Pancreas (tissue), 10 donors: ENCODE results near the gene FLT1. TPM values are rescaled to one million over a fixed set of nuclear protein-coding genes. Genes with fewer than 3 reads are reported as not detected.

Experiments
- ATAC-seq, 4 donors: fragments of 200-7000 bp; cut with Tn5 transposase; one replicate each; pipeline versions ENCODE4 v1.8.0 to v1.9.1; 2020; ENCODE audit warnings: mild to moderate bottlenecking in 4 of 4, moderate library complexity in 4 of 4
- DNase-seq, 6 donors: peaks; one replicate each; pipeline ENCODE4 v3.0.0-alpha.2; 2020
- FAIRE-seq: peaks from 2 replicates; lab custom pipeline; 2012; peaks lifted over from hg19 to GRCh38; lab: Jason Lieb, UNC
- H3K27ac ChIP-seq, 4 donors: fragments of 200-600 bp; sonication (generic); 1 replicate in 3 of 4; 2 replicates in 1 of 4; pipeline versions ENCODE4 v1.5.0 to v1.8.0; 2020
- H3K27me3 ChIP-seq, 4 donors: fragments of 200-600 bp; one replicate each; pipeline ENCODE4 v1.8.0; 2021
- H3K36me3 ChIP-seq, 3 donors: fragments of 200-600 bp; sonication (generic) in 1 of 3; one replicate each; pipeline versions ENCODE4 v1.5.0 to v1.8.0; 2020 to 2021
- H3K4me1 ChIP-seq, 3 donors: fragments of 200-600 bp; one replicate each; pipeline ENCODE4 v1.8.0; 2021
- H3K4me3 ChIP-seq, 4 donors: fragments of 200-600 bp; sonication (generic) in 2 of 4; one replicate each; pipeline versions ENCODE4 v1.5.0 to v1.8.0; 2020 to 2021
- H3K9me3 ChIP-seq, 4 donors: fragments of 200-600 bp; one replicate each; pipeline ENCODE4 v1.8.0; 2021
- CTCF ChIP-seq, 4 donors: fragments of 200-600 bp; sonication (generic) in 3 of 4; IDR thresholded peaks; one replicate each; pipeline versions ENCODE4 v1.5.0 to v1.8.0; 2021; ENCODE audit warnings: antibody characterized with exemption in 4 of 4
- WGBS, 2 donors: extraction: QIAGEN DNeasy Blood & Tissue Kit; methylation state at CpG; one replicate each; pipeline ENCODE4 v1.1.7; 2013; 5-methylcytosine and 5-hydroxymethylcytosine counted together
- intact Hi-C, 3 donors: fragments of 100-400 bp; cut with DNase I; formaldehyde crosslinking; loops; one replicate each; pipeline versions ENCODE4 v1.11.1 to v1.14.2; 2022
- polyA plus RNA-seq, 2 donors: library from polyadenylated mRNA; stranded (reverse); fragments of 200-250 nt; gene quantifications; one replicate each; pipeline ENCODE4 v1.2.3, GENCODE V29; 2013
- total RNA-seq, 6 donors: library from RNA; stranded (reverse); fragmentation: NEBNext Ultra II Directional in 4 of 6; extraction: Animal tissue kit (Norgen Biotek cat#: 25700) in 4 of 6; gene quantifications; one replicate each; pipeline versions ENCODE4 v1.2.1 to v1.2.4, GENCODE V29; 2021 to 2023
- donor health status: healthy with polysubstance abuse.
- donor health status: DM: no; HTN: no; CAD: no; lungs with moderate emphysema.
- donor health status: DM: no; HTN: no; CAD: no.
- donor health status: control.
- donor health status: control.
- donor health status: Bipolar disorder and iron deficiency.
- donor health status: DM: yes; HTN: yes; CAD: no.
- donor health status: DM: no; HTN: no; CAD: no.
- donor health status: DM: no; HTN: no; CAD: no.
- donor health status: DM: yes; HTN: yes; CAD: no.

FLT1 gene
- total and polyA plus RNA-seq, 8 donors, result 1.1 to 12.7 (median 8.1) TPM

- TF ChIP-seq CTCF (IDR thresholded peaks at IDR 0.05), result no peak
- no peak for DNase-seq
- Histone ChIP-seq H3K27me3 (no peaks in the 10 kb centered on the region), H3K9me3 (no peaks in the 10 kb centered on the region), H3K4me1 (no peaks in the 10 kb centered on the region), H3K36me3 (no peaks in the 10 kb centered on the region), H3K27ac (no peak overlapping the region), H3K4me3 (no peak overlapping the region)
- WGBS, 2 donors, result 66 to 75% methylated on average over 2 of the region's 2 CpGs
- FAIRE-seq, result no peak
- intact Hi-C loops, result no loop called here
- ATAC-seq, result no peak
Observed at GRCh38 chr13:28539625-28540286, 44.8 kb upstream of the FLT1 start.

GRCh38 chr13:28538932-28539331, 44.0 kb upstream of the FLT1 start:
- no peak for FAIRE-seq
- no peak for DNase-seq
- no peak for ATAC-seq
- TF ChIP-seq CTCF (IDR thresholded peaks at IDR 0.05), result no peak
- no peaks in the 10 kb centered on the region for H3K4me1 ChIP-seq
- intact Hi-C loops, result no loop called here
- no peaks in the 10 kb centered on the region for H3K27me3 ChIP-seq
- H3K9me3 ChIP-seq, result no peaks in the 10 kb centered on the region
- 65 to 72% methylated on average over 3 of the region's 3 CpGs for WGBS, 2 donors
- no peak overlapping the region for H3K27ac ChIP-seq
- no peaks in the 10 kb centered on the region for H3K36me3 ChIP-seq
- no peak overlapping the region for H3K4me3 ChIP-seq

- DNase-seq (no peak), FAIRE-seq (no peak), ATAC-seq (no peak)
- intact Hi-C loops, result no loop called here
- H3K9me3 ChIP-seq, result no peaks in the 10 kb centered on the region
- H3K27me3 ChIP-seq, result no peaks in the 10 kb centered on the region
- no peaks in the 10 kb centered on the region for H3K4me1 ChIP-seq
- H3K27ac ChIP-seq, result no peak overlapping the region
- no peaks in the 10 kb centered on the region for H3K36me3 ChIP-seq
- no peak for TF ChIP-seq CTCF (IDR thresholded peaks at IDR 0.05)
- 49 to 60% methylated on average over 3 of the region's 3 CpGs for WGBS, 2 donors
- H3K4me3 ChIP-seq, result no peak overlapping the region
Observed at GRCh38 chr13:28537171-28537570, 42.2 kb upstream of the FLT1 start.

- DNase-seq, result no peak
- Histone ChIP-seq H3K27ac (no peak overlapping the region), H3K36me3 (no peaks in the 10 kb centered on the region), H3K4me1 (peaks cover 0 to under 1% (median 0%) of the 10 kb centered on the region in 3 donors), H3K4me3 (no peak overlapping the region), H3K27me3 (peaks cover 0 to 1% (median 0%) of the 10 kb centered on the region in 4 donors), H3K9me3 (no peaks in the 10 kb centered on the region)
- no peak for ATAC-seq
- no peak for FAIRE-seq
- no peak for TF ChIP-seq CTCF (IDR thresholded peaks at IDR 0.05)
- intact Hi-C loops, result no loop called here
- 58 to 76% methylated on average over 3 of the region's 3 CpGs for WGBS, 2 donors
Observed at GRCh38 chr13:28536371-28536770, 41.4 kb upstream of the FLT1 start.

GRCh38 chr13:28535734-28536133, 40.8 kb upstream of the FLT1 start:
- FAIRE-seq (no peak), ATAC-seq (no peak), DNase-seq (no peak)
- Histone ChIP-seq H3K36me3 (no peaks in the 10 kb centered on the region), H3K27ac (no peak overlapping the region), H3K4me3 (no peak overlapping the region), H3K27me3 (peaks cover 0 to 8% (median 0%) of the 10 kb centered on the region in 4 donors), H3K4me1 (peaks cover 0 to 6% (median 5%) of the 10 kb centered on the region in 3 donors), H3K9me3 (no peaks in the 10 kb centered on the region)
- no peak for TF ChIP-seq CTCF (IDR thresholded peaks at IDR 0.05)
- intact Hi-C loops, result no loop called here
- WGBS, 2 donors, result 57 to 76% methylated on average over 2 of the region's 2 CpGs
